HG02759 (cell line): ENCODE results near the gene ADGRB2.
"Not testable (repeated sequence)": the region's sequence is repeated elsewhere in the genome, so short reads cannot be mapped to it uniquely, and the experiment has no call there.

Experiments
- ATAC-seq: cut with Tn5 transposase; IDR thresholded peaks from one replicate; pipeline ENCODE4 v1.9.1; 2021; ENCODE audit warnings: mild to moderate bottlenecking, moderate library complexity; ENCODE audit not compliant: unreplicated experiment

Gene ADGRB2

DNA sequence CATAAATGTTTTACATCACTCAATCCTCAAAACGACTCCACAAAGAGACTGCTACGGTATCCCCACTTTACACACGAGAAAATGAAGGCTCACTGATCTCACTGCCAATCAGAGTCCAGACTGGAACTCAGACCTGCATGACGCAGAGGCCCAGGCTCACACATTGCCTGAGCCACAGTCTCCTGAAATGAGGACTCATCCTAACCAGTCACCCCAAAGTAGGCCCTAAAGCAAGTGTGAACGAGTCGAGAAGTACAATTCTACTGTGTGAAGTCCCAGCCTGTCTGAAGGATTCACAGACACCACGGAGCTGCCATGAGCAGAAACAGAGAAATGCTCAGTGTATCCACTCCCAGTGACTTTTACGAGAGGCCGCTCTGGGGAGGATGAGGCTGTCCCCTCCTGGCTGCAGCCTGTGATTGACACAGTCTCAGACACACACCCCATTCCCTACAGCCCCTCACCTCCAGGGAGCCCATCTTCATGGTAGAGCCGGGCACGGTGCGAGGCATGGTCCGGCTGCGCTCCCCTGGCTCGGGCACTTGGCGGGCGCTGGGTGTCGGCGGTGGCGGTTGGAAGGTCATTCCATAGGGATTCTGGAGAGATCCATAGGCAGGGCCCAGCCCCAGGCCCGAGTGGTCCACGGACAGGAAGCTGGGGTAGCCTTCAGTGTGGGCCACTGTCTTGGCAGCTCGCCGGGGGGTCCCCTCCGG lies 33.6 kb downstream of the ADGRB2 start:
- ATAC-seq = no peak

DNA sequence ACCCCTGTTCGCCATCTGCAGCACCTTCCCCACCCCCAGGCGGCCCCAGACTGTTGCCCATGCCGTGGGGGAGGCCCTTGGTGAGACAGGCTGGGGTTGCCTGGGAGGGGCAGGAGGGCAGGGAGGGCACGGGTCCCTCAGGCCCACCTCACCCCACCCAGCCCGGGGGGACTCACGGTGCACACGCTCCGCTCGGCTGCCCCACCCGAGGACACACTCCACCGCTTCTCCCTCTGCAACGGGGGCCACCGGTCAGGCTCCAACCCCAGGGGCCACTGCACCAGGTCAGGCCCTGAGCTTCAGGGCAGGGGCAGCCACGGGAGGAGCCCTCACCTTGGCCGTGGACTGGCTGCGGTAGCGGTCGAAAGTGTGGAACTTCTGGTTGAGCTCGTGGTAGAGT lies 36.3 kb downstream of the ADGRB2 start:
- no peak for ATAC-seq

DNA sequence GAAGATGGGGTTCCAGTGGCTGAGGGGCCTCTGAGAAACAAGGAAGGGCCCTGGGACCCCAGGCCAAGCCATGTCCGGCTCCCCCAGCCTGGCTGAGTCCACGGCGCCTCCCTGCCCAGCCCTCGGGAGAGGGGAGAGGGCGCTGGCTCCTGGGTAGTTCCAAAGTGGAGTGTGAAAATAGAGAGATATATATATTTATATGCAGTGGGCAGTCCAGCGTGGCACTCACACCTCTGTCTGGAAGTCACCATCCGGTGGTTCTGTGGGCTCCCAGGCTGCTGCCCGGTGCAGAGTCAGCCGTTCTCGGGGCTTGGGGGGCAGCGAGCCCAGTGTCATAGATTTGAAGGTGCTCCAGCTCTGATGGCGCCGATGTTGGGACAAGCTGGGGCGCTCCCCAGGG lies 36.9 kb downstream of the ADGRB2 start:
- ATAC-seq = no peak

DNA sequence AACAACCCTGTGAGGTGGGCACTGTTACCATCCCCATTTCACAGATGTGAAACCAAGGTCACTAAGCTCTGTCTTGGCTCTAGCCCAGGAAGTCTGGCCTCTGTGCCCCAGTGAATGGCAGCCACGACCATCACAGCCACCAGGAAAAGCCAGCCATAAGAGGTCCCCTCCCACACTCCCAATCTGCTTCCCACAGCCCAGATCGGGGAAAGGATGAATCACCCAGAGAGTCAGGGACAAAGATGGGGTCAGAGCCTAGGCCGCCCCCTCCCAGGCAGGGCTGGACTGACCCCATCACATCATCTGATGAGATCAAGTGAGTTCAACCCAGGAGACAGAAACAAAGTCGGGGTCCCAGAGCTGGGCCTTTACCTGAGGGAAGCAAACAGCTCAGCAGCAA lies 37.4 kb downstream of the ADGRB2 start:
- no peak for ATAC-seq

DNA sequence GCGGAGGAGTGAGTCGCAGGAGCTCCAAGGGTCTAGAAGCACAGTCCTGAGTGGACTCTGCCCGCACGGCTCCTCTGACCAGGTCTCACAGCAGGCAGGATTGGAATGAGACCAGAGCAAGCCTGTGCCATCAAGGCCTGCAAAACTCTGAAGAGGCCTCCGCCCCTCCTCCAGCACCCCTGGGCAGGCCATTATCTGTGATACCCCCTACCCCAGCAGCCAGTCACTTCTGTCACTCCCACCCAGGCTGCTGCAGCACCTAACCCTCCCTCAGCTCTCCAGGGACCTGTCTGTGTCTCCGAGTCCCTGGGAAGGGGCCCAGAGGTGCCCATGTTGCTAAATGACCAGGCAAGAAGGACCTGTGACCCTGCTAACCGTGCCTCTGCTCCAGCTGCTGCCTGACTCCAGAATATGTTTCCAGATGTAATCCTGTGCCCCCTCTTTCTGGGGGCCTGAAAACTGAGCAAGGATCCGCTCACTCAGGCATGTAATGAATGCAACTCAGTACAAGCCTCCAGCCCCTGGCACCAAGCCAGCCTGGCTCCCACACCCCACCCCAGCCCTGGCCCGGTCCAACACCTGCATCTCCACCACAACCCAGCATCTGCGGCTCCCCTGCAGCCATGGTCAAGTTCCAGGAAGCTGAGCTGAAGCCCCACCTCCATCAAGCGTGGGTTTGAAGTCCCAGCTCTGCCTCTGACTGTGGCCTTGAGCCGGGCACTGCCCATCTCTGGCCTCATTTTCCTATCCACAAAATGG lies 38.2 kb downstream of the ADGRB2 start:
- ATAC-seq = no peak

DNA sequence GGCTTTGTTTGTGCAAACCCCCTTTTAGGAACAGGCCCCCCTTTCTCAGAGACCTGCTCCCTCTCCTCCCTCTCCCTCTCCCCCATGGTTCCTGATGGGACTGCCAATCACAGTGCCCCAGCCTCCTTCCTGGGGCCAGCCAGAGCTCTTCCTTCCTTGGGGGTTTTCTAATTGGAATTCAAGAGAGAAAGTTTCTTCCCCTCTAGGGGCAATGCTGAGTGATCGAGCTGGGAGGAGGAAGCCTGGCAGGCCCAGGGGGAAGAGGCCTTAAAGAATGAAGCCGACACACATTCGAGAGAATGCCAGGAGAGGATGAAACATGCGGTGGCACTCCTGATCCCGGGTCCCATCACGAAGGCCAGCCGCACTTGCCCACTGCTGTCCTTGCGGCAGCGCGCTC lies 39.0 kb downstream of the ADGRB2 start:
- no peak for ATAC-seq

DNA sequence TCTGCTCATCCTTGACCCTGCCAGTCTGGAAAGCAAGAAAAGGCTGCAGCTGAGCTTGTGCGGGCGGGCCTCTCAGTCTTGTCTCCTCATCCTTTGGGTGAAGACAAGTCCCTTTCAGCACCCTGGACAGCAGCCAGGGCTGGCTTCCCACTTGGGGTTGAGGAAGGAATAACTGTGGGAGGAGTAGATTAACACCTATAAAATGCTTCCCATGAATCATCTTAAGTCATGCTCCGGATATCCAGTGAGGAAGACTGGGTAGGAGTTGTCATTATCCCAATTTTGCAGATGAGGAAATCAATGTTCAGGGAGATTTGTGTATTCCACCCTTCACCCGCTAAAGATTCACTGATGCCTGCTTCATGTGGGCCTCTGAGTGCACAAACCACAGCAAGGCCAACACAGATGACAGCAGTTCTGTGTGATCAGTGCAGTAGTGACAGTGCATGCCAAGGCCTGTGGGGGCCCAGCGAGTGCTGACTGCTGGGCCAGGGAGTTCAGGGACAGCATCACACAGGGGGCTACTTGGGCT lies 40.2 kb downstream of the ADGRB2 start:
- ATAC-seq = no peak

DNA sequence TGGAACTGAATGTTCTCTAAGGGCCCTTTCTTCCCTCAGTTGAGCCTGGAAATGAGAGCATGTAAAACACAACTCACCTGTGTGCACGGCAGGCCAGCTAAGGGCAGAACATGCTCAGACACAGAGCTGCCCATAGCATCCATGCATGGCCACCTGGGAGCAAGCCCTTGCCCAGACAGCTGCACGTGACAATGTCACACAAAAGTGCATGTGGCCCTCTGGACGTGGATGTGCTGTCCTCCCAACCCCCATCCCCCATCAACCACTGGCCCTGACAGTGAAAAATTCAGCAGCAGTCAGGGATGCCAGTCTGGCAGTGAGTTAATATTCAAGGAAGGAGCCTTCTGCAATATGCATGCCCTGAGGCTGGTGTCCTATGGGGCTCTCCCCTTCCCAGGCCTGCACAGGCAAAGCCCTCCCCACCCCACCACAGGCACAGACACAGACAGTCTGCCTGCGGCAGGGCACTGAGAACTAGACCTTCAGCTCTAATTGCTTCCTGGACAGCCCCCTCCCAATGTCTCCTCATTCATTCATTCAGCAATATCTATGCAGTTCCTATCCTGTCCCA lies 45.7 kb downstream of the ADGRB2 start:
- ATAC-seq = no peak

DNA sequence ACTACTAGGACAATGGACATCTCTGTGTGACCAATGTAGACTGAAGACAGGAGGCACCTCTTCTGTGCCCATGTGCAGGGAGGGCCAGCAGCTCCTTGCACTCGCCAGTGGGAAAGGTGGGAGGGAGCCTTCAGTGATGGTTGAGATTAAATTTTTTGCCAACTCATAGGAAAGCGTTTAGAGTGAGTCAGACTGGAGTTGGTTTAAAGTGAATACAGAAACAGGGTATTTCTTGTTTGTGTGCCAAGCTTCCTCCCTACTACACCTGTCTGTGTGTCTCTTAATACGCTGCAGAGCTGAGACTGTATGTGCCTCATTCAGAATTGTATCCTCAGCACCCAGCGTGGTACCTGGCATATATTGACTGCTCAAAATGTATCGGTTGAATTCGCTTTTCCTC lies 46.8 kb downstream of the ADGRB2 start:
- ATAC-seq = no peak

DNA sequence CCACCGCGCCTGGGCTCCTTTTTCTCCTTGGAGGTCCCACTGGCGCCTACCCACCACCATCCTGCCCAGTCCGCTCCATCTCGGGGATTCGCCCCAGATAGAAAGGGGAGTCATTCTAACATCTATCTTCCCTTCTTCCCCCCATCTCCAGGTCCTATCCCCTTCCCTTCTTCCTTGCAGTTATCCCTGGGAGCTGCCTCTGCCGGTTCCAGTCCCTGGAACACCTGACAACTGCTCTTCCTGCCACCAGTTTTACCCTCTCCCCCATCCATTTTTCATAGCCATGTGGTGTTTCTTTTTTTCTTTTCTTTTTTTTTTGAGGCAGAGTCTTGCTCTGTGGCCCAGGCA lies 48.3 kb downstream of the ADGRB2 start:
- ATAC-seq = no peak

DNA sequence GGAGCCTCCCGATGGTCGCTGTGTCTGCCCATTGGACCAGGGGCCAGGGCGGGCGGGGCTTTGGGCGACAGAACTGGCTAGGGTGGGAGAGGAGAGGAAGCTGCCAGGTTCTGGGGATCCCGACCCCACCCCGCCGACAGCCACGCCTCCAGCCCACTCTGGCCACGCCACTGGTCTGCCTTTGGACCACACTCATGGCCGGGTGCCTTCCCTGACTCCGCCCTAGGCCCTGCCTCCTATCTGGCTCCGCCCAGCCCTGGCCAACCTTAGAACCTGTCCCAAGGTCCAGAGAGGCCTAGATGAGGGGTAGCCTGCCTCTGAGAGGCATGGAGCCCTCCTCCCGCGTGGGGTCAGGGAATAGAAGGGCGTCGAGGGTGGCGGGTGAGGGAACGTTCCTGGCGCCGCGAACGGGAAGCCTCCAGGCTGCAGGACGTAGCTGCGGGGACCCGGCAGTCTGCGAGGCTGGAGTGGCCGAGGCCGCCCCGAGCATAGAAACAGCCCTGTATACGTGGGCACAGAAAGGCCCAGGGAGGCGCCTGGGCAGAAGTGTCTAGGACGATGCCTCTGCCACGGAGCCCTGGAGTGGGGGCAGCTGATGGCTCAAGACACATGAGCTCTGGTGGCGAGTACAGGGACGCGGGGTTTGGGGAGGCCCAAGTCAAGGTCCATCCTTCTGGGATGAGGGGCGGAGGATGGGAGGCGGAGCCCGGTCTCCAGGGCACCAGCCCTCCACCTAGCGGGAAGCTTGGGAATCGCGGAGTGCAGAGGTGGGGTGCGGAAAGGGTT lies 48.9 kb downstream of the ADGRB2 start:
- ATAC-seq = no peak

DNA sequence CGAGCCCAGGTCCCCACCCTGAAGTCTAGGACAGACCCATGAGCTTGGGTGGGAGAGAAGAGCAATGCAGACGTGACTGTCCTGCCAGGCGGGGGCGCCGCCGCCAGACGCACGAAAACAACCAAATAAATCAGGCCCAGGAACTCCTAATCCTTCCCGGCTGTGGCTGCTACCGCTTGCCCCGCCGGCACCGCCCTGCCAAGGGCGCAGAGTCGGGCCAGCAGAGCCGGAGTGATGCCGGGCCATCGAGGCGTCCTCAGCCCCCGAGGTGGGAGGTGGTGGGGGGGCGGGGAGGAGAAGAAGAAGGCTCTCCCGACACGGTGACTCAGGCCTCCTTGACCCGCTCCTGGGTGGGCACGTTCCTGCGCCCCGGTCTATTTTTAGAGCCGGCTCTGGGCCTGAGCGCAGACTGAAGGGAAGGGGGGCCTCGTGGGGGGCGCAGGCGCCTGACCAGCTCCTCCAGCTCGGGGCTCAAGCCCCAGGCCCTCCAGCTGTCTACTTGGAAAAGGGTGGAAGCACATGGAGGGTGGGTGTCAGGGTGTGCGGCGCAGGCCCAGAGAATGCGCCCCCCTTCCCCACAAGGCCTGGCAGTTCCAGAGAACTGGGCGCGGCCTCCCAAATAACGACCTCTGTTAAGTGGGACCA lies 49.6 kb downstream of the ADGRB2 start:
- no peak for ATAC-seq

DNA sequence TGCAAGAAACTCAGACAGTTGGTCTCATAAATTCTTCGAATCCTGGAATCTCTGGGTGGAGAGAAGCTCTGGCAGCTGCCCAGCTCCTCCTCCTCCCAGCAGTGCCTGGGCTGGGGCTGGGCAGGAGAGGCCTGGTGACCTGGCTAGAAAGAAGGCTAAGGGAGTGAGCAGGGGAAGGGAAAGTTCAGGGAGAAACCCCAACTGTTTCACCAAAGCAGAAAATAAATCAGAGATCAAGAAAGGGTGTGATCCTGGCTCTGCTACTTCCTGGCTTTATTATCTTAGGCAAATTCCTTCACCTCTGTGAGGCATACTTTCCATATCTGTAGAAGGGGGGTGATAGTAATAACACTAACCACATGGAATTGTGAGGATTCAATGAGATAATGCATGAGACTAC lies 51.5 kb downstream of the ADGRB2 start:
- no peak for ATAC-seq

DNA sequence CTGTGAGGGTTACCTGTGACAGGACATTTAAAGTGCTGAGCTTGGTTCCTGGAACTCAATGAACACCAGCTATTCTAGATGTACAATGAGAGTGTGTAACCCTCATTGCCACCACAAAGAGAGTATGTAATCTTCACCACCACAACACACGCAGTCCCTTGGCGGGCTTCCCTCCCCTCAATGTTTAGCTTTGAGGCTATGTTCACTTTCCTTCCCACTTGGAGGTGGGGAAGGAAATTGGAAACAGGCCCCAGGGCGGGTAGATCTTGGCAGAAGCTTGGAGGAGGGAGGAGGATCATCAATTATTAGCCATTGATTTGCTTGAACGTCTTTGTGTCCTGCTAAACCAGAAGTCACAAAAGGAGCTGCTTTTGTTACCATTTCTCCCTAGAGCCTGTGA lies 52.1 kb downstream of the ADGRB2 start:
- ATAC-seq = no peak

DNA sequence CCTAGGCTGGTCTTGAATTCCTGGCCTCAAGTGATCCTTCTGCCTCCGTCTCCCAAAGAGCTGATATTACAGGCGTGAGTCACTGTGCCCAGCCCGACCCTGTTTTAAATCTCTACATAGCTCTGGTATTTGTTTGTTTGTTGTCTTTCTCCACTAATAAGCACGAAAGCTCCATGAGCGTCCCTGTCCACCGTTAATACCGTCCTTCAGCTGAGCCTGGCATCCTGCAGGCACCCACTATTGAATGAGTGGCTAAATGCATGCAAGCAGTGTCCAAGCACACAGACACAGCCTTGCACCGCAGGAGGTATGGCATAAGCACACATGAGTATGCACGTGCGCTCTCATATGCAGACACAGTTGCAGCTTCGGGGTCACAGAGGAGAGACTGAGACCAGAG lies 55.8 kb downstream of the ADGRB2 start:
- ATAC-seq = no peak

DNA sequence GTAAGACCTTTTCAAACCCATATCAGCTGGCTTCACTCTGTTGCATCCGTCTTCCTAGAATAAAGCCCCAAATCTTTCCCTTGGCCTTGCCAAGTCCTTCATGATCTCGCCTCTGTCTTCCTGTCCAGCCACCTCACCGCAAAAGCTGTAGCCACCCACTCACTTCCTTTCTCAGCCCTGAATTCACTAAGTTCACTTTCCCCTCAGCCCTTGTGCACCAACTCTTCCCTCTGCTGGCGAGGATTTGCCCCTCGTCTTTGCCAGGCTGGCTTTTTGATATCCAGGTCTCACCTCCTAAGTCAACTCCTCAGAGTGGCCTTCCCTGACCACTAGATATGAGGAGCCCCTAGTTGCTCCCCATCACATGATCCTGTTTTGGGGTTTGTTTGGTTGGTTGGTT lies 56.4 kb downstream of the ADGRB2 start:
- no peak for ATAC-seq

DNA sequence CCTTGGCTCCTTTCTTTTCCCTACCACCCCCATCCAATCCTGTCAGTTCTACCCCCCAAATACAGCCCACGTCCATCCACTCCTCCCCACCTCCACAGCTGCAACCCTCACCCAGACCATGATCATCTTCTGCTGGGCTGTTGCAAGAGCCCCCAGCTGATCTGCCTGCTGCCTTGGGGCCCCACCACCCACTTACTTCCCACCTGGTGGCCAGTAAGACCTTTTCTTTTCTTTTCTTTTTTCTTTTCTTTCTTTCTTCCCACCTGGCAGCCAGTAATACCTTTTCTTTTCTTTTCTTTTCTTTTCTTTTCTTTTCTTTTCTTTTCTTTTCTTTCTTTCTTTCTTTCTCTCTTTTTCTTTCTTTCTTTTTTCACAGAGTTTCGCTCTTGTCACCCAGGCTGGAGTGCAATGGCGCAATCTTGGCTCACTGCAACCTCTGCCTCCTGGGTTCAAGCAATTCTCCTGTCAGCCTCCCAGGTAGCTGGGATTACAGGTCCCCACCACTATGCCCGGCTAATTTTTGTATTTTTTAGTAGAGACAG lies 57.0 kb downstream of the ADGRB2 start:
- ATAC-seq = not testable (repeated sequence)

DNA sequence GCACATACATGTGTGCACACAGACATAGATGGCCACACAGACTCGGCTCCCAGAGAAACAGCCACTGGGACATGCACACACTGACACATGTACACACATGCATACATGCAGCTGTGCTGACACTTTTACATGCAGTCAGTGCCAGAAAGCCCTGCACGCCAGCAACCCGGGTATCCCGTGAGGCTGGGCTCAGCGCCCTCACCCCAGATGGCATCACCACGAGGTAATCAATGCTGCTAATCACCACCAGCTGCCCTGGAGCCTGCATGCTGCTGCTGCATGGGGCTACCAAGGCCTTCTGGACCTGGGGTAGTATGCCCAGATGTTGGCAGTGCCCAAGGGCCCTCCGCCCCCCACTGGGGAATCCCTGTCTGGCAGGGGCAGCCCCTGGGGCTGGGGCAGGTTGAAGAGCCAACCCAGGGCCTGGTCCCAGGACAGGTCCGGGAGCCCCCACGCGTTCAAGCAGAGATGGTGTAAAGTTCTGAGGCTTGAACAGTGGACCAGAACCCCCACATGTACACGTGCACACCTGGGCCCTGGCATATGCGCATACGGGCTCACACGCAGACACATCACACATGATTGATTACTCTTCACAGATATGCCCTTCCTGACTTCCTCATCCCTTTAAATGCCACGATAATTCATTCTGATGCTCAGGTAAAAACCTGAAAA lies 57.6 kb downstream of the ADGRB2 start:
- ATAC-seq = no peak

DNA sequence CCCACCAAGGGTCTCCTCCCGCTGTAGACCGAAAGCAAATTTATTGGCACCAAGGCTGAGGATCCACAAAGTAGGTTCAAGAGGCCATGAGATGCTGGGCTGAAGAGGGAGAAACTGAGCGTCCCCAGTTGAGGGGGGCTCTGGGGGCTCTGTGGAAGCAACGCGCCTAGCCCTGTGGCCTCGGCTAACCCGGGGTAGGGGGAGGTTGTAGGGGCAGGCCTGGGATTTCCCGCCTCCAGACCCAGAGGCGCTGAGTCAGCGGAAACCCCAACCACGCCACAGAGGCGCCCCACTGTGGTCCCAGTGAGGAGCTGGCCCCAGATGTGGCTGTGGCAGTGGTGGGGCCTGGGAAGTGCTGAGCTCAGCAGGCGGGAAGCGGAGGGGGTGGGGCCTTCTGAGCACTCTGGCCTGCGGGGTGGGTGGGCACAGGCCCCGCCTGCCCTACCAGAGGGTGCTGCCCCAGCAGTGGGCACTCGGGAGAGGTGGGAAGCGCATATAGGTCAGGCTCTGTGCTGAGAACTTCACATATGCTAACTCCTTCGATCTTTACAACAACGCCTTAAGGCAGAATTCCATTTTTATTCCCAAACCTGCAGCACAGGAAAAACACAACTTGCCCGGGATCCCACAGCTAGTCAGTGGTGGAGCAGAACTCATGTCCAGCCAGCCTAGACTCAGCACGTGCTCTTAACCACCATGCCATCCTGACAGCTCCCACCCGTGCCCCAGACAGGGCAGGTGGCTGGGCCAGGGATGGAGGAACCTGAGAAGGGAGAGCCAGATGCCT lies 58.9 kb downstream of the ADGRB2 start:
- ATAC-seq = no peak
